Testis (tissue), 2 donors: ENCODE data around the gene TECPR2.

ENCODE experiments used
- POLR2A ChIP-seq: fragments of 450-650 bp; IDR thresholded peaks from one replicate; pipeline ENCODE4 v1.6.1; 2017; ENCODE audit warnings: antibody characterized with exemption, mild to moderate bottlenecking, moderate library complexity
- TF ChIP-seq, protein P1 (sequence below), 3 experiments: fragments of 450-650 bp in 2 of 3; fragments of 200-600 bp in 1 of 3; sonication (generic) in 1 of 3; IDR thresholded peaks; one replicate each; pipeline ENCODE4 v1.5.1; 2016 to 2019; ENCODE audit warnings: antibody characterized with exemption in 3 of 3, mild to moderate bottlenecking in 2 of 3, moderate library complexity in 1 of 3

DNA sequence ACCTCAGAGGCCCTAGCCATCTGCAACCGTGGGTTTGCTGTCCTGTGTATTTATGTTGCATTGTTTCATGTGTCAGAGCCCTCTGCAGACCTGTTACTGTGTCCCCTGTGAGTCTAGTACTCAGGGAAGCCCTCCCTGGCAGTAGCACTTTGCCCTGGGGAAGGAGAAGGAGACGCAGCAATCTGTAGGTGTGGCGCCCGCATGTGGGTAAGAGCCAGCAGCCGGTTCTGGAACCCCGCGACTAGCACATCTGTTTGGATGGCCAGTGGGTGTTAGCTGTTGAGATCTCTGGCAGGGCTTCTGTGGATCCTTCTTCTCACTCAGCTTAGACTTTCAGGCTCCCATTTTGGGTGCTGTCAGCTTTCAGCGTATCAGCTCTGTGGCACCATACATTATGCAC is 57.0 kb downstream of the TECPR2 start:
- TF ChIP-seq, protein P1, sequence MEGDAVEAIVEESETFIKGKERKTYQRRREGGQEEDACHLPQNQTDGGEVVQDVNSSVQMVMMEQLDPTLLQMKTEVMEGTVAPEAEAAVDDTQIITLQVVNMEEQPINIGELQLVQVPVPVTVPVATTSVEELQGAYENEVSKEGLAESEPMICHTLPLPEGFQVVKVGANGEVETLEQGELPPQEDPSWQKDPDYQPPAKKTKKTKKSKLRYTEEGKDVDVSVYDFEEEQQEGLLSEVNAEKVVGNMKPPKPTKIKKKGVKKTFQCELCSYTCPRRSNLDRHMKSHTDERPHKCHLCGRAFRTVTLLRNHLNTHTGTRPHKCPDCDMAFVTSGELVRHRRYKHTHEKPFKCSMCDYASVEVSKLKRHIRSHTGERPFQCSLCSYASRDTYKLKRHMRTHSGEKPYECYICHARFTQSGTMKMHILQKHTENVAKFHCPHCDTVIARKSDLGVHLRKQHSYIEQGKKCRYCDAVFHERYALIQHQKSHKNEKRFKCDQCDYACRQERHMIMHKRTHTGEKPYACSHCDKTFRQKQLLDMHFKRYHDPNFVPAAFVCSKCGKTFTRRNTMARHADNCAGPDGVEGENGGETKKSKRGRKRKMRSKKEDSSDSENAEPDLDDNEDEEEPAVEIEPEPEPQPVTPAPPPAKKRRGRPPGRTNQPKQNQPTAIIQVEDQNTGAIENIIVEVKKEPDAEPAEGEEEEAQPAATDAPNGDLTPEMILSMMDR (IDR thresholded peaks at IDR 0.05) = no peak
- no peak for TF ChIP-seq POLR2A
